Liver (tissue), 9 donors: ENCODE measurements around the gene MFSD11. TPM values are rescaled to one million over a fixed set of nuclear protein-coding genes. Genes with fewer than 3 reads are reported as not detected.

ENCODE experiments used
- DNase-seq: peaks from one replicate; pipeline ENCODE4 v3.0.0-alpha.2; 2017; ENCODE audit warnings: low spot score
- H3K27ac ChIP-seq, 2 donors: one replicate each; pipeline ENCODE4 v1.7.0; 2013; ENCODE audit warnings: inconsistent platforms in 2 of 2, low read length in 2 of 2, control low read depth in 1 of 2, low read depth in 1 of 2, mild to moderate bottlenecking in 1 of 2
- H3K27me3 ChIP-seq, 4 donors: one replicate each; pipeline versions ENCODE4 v1.6.1 to v1.7.0; 2013; ENCODE audit warnings: low read length in 3 of 4, inconsistent platforms in 1 of 4, mild to moderate bottlenecking in 1 of 4, moderate library complexity in 1 of 4; ENCODE audit not compliant: control insufficient read depth in 4 of 4, insufficient read depth in 4 of 4
- H3K36me3 ChIP-seq, 4 donors: one replicate each; pipeline versions ENCODE4 v1.6.1 to v1.7.0; 2013; ENCODE audit warnings: low read length in 3 of 4, mild to moderate bottlenecking in 3 of 4, low read depth in 1 of 4, moderate library complexity in 1 of 4; ENCODE audit not compliant: control insufficient read depth in 4 of 4, insufficient read depth in 3 of 4
- H3K4me1 ChIP-seq, 4 donors: one replicate each; pipeline versions ENCODE4 v1.6.1 to v1.7.0; 2013; ENCODE audit warnings: low read length in 3 of 4, mild to moderate bottlenecking in 3 of 4, moderate library complexity in 1 of 4; ENCODE audit not compliant: control insufficient read depth in 4 of 4, insufficient read depth in 4 of 4
- H3K4me3 ChIP-seq, 3 donors: one replicate each; pipeline versions ENCODE4 v1.6.1 to v1.7.0; 2013; ENCODE audit warnings: low read length in 3 of 3, control low read depth in 1 of 3, low read depth in 1 of 3, mild to moderate bottlenecking in 1 of 3
- H3K9ac ChIP-seq, 2 donors: one replicate each; pipeline ENCODE4 v1.7.0; 2013; ENCODE audit warnings: low read length in 2 of 2, mild to moderate bottlenecking in 2 of 2, moderate library complexity in 2 of 2, control low read depth in 1 of 2, low read depth in 1 of 2
- H3K9me3 ChIP-seq, 4 donors: one replicate each; pipeline versions ENCODE4 v1.6.1 to v1.7.0; 2013; ENCODE audit warnings: low read length in 3 of 4; ENCODE audit not compliant: control insufficient read depth in 4 of 4
- ATF3 ChIP-seq: IDR thresholded peaks from 2 replicates; pipeline ENCODE4 v1.6.1; 2016; ENCODE audit warnings: antibody characterized with exemption
- CTCF ChIP-seq: fragments of 150-350 bp; IDR thresholded peaks from 2 replicates; pipeline ENCODE4 v1.5.1; 2017; ENCODE audit warnings: improper control_type of control experiment, low read depth, low read length; ENCODE audit not compliant: missing input control
- FOXA1 ChIP-seq: IDR thresholded peaks from 2 replicates; pipeline ENCODE4 v1.6.1; 2016; ENCODE audit warnings: antibody characterized with exemption
- FOXA2 ChIP-seq: IDR thresholded peaks from 2 replicates; pipeline ENCODE4 v1.6.1; 2016; ENCODE audit warnings: antibody characterized with exemption
- GABPA ChIP-seq, 2 donors: IDR thresholded peaks in 1 of 2; conservative IDR thresholded peaks in 1 of 2; 2 replicates each; pipeline ENCODE4 v1.6.1; 2016; ENCODE audit warnings: antibody characterized with exemption in 2 of 2, mild to moderate bottlenecking in 1 of 2, moderate library complexity in 1 of 2
- HNF4A ChIP-seq, 2 donors: conservative IDR thresholded peaks; 2 replicates each; pipeline ENCODE4 v1.6.1; 2016; ENCODE audit warnings: antibody characterized with exemption in 2 of 2, mild to moderate bottlenecking in 2 of 2
- HNF4G ChIP-seq: IDR thresholded peaks from 2 replicates; pipeline ENCODE4 v1.6.1; 2016; ENCODE audit warnings: antibody characterized with exemption
- JUND ChIP-seq, 2 donors: IDR thresholded peaks; 2 replicates each; pipeline ENCODE4 v1.6.1; 2016; ENCODE audit warnings: antibody characterized with exemption in 2 of 2
- MAX ChIP-seq: IDR thresholded peaks from 2 replicates; pipeline ENCODE4 v1.6.1; 2016; ENCODE audit warnings: antibody characterized with exemption
- NR2F2 ChIP-seq: IDR thresholded peaks from 2 replicates; pipeline ENCODE4 v1.6.1; 2016; ENCODE audit warnings: antibody characterized with exemption
- RAD21 ChIP-seq, 2 donors: IDR thresholded peaks; 2 replicates each; pipeline ENCODE4 v1.6.1; 2016; ENCODE audit warnings: antibody characterized with exemption in 2 of 2, mild to moderate bottlenecking in 2 of 2
- RXRA ChIP-seq, 2 donors: IDR thresholded peaks; 2 replicates each; pipeline ENCODE4 v1.6.1; 2017 to 2018; ENCODE audit warnings: antibody characterized with exemption in 2 of 2, mild to moderate bottlenecking in 1 of 2
- SP1 ChIP-seq: IDR thresholded peaks from 2 replicates; pipeline ENCODE4 v1.6.1; 2018; ENCODE audit warnings: antibody characterized with exemption, mild to moderate bottlenecking
- TAF1 ChIP-seq: conservative IDR thresholded peaks from 2 replicates; pipeline ENCODE4 v1.6.1; 2016; ENCODE audit warnings: antibody characterized with exemption, mild to moderate bottlenecking
- YY1 ChIP-seq: IDR thresholded peaks from 2 replicates; pipeline ENCODE4 v1.6.1; 2016; ENCODE audit warnings: antibody characterized with exemption, mild to moderate bottlenecking
- ZBTB33 ChIP-seq: IDR thresholded peaks from 2 replicates; pipeline ENCODE4 v1.6.1; 2016; ENCODE audit warnings: antibody characterized with exemption
- WGBS: extraction: QIAGEN DNeasy Blood & Tissue Kit; methylation state at CpG from one replicate; pipeline ENCODE4 v1.1.7; 2013; 5-methylcytosine and 5-hydroxymethylcytosine counted together
- polyA plus RNA-seq, 2 donors: library from polyadenylated mRNA; stranded (reverse) in 1 of 2; unstranded in 1 of 2; fragments of 200-250 nt in 1 of 2; fragments of >200 nt in 1 of 2; fragmentation: Nextera tagmentation in 1 of 2; extraction: Ambion mirVana in 1 of 2; gene quantifications; one replicate each; pipeline versions ENCODE4 v1.2.1 to v1.2.3, GENCODE V29; 2013 to 2015
- total RNA-seq, 2 donors: library from RNA; depleted of rRNA; stranded (reverse); fragments of >200 nt; gene quantifications; one replicate each; pipeline ENCODE4 v1.2.3, GENCODE V29; 2014
- donor health status: healthy.
- donor health status: healthy.
- donor health status: healthy.
- donor health status: healthy.
- donor health status: healthy.

The MFSD11 gene
- total and polyA plus RNA-seq, 4 donors: 8.6 to 26.9 (median 17.5) TPM

- H3K4me3 ChIP-seq: peak overlapping the region in 2 of 3 donors; percentile 96 to 99
- H3K9ac ChIP-seq: peak overlapping the region in 1 of 2 donors; percentile 99
- H3K36me3 ChIP-seq: peaks cover 7 to 38% (median 27%) of the 10 kb centered on the region in 4 donors
- DNase-seq: no peak
- 15% methylated on average over 5 of the region's 5 CpGs for WGBS
- H3K27ac ChIP-seq: peak overlapping the region; percentile 49 to 93
- H3K27me3 ChIP-seq: no peaks in the 10 kb centered on the region
- H3K9me3 ChIP-seq: no peaks in the 10 kb centered on the region
- no peak for TF ChIP-seq JUND (IDR thresholded peaks at IDR 0.05)
- no peak for TF ChIP-seq HNF4G
- no peak for TF ChIP-seq CTCF
- no peak for TF ChIP-seq SP1
- TF ChIP-seq TAF1: no peak
- no peak for TF ChIP-seq RAD21 (IDR thresholded peaks at IDR 0.05)
- TF ChIP-seq FOXA2: no peak
- no peak for TF ChIP-seq NR2F2
- no peak for TF ChIP-seq GABPA (IDR thresholded peaks at IDR 0.05 in 1 of 2, conservative IDR thresholded peaks at IDR 0.05 in 1 of 2)
- no peak for TF ChIP-seq ZBTB33
- H3K4me1 ChIP-seq: peaks cover 4 to 50% (median 44%) of the 10 kb centered on the region in 4 donors
Measured at GRCh38 chr17:76735006-76735405, 2.9 kb upstream of the MFSD11 start.

GRCh38 chr17:76735586-76736348 is 2.2 kb upstream of the MFSD11 start:
- DNase-seq: no peak
- H3K4me1 ChIP-seq: peaks cover 1 to 50% (median 44%) of the 10 kb centered on the region in 4 donors
- peaks cover 7 to 38% (median 26%) of the 10 kb centered on the region in 4 donors for H3K36me3 ChIP-seq
- no peaks in the 10 kb centered on the region for H3K27me3 ChIP-seq
- TF ChIP-seq GABPA (IDR thresholded peaks at IDR 0.05 in 1 of 2, conservative IDR thresholded peaks at IDR 0.05 in 1 of 2) (no peak), SP1 (peak; percentile 23), RAD21 (IDR thresholded peaks at IDR 0.05) (no peak), ZBTB33 (no peak), JUND (IDR thresholded peaks at IDR 0.05) (no peak), FOXA1 (no peak), FOXA2 (no peak), MAX (peak; percentile 10), ATF3 (no peak), TAF1 (no peak), RXRA (IDR thresholded peaks at IDR 0.05) (peak in 1 of 2 donors; percentile 15), YY1 (no peak), HNF4A (conservative IDR thresholded peaks at IDR 0.05) (peak in 1 of 2 donors; percentile 69)
- H3K9me3 ChIP-seq: no peaks in the 10 kb centered on the region
- H3K4me3 ChIP-seq: peak overlapping the region; percentile 96 to 100 (median 99)
- H3K27ac ChIP-seq: peak overlapping the region; percentile 93 to 99
- peak overlapping the region; percentile 99 for H3K9ac ChIP-seq
- WGBS: 2% methylated on average over 20 of the region's 20 CpGs
